DMS153 treated with DMSO at 0.1 percent for 48 hours (cell line): ENCODE measurements around the gene ISG15.
"Not testable (repeated sequence)": the region's sequence is repeated elsewhere in the genome, so short reads cannot be mapped to it uniquely, and the experiment has no call there.

Source experiments
- DNase-seq: peaks from one replicate; lab custom pipeline; 2025; ENCODE audit not compliant: unreplicated experiment; lab: John Stamatoyannopoulos, UW

Gene ISG15

DNA sequence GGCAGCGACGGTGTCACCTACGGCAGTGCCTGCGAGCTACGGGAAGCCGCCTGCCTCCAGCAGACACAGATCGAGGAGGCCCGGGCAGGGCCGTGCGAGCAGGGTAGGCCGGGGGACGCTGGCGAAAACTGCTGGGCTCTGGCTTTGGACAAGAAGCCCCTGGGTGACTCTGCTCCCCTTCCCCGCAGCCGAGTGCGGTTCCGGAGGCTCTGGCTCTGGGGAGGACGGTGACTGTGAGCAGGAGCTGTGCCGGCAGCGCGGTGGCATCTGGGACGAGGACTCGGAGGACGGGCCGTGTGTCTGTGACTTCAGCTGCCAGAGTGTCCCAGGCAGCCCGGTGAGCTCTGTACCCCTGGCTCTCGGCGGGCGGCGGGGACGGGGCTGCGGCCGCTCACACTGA lies 30.6 kb downstream of the ISG15 start:
- no peak for DNase-seq

DNA sequence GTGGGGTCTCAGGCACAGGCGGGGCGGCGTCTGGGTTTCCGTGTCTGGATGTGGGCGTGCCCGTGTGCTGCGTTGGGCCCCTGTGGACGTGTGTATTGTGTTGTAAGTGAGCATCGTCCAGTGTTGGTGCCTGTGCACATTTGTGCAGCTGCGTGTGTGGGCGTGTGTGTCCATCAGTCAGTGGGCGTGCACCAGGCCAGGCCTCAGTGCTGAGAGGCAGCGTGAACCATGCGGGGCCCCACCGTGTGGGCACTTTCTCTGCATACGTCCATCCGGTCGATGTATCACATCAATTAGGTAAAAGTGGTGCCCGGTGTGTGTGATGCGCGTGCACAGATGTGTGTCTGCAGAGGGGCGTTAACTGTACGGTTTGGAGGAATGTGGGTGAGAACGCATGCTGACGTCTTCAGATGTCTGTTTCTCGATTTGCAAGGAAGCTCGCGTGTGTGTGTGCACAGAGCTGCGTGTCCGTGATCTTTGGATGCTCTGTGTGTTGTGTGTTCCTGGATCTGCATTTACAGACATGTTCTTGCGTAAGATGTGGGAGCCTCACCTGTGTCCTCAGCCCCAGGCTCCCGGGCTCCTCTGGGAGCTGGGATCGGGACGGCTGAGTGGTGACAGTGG lies 31.3 kb downstream of the ISG15 start:
- no peak for DNase-seq

GRCh38 chr1:1045129-1045528 lies 31.8 kb downstream of the ISG15 start:
- DNase-seq: no peak

- no peak for DNase-seq
Measured at GRCh38 chr1:1046243-1046642, 32.9 kb downstream of the ISG15 start.

DNA sequence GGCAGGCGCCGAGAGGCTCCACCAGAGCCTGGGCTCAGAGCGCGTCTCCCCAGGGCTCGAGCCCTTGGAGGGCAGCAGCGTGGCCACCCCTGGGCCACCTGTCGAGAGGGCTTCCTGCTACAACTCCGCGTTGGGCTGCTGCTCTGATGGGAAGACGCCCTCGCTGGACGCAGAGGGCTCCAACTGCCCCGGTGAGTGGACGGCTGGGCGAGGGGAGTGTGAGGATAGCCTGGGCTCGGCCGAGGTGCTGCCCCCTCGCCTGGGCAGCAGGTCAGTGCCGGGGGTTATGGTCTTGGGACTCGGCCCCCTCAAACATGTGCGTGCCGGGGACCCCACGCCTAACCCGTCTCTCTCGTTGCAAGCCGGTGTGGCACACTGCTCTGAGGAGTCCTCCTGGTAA lies 33.5 kb downstream of the ISG15 start:
- DNase-seq: no peak

- no peak for DNase-seq
Measured at GRCh38 chr1:1047407-1047806, 34.1 kb downstream of the ISG15 start.

- DNase-seq: no peak
Measured at GRCh38 chr1:1047963-1048362, 34.7 kb downstream of the ISG15 start.

GRCh38 chr1:1048765-1049164 lies 35.5 kb downstream of the ISG15 start:
- DNase-seq: no peak

DNA sequence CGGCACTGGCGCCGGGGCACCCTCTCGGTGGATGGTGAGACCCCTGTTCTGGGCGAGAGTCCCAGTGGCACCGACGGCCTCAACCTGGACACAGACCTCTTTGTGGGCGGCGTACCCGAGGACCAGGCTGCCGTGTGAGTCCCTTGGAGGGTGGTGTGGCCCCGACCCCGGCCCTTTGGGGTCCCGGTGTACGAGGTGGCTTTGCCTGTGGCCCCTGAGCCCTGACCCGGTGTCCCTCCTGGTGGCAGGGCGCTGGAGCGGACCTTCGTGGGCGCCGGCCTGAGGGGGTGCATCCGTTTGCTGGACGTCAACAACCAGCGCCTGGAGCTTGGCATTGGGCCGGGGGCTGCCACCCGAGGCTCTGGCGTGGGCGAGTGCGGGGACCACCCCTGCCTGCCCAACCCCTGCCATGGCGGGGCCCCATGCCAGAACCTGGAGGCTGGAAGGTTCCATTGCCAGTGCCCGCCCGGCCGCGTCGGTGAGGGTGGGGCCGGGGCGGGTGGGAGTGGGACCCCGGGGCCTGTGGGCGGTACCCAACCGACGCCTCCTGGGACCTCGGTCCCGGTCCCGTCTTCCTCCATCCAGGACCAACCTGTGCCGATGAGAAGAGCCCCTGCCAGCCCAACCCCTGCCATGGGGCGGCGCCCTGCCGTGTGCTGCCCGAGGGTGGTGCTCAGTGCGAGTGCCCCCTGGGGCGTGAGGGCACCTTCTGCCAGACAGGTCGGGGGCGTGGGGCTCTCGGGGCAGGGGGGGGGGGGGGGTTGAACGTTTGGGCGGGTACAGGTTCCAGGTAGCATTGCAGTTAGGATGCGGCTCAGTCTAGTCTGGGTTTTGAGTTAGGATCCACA lies 36.2 kb downstream of the ISG15 start:
- DNase-seq: no peak

- peak; percentile 18 for DNase-seq
Measured at GRCh38 chr1:1050577-1051052, 37.3 kb downstream of the ISG15 start.

DNA sequence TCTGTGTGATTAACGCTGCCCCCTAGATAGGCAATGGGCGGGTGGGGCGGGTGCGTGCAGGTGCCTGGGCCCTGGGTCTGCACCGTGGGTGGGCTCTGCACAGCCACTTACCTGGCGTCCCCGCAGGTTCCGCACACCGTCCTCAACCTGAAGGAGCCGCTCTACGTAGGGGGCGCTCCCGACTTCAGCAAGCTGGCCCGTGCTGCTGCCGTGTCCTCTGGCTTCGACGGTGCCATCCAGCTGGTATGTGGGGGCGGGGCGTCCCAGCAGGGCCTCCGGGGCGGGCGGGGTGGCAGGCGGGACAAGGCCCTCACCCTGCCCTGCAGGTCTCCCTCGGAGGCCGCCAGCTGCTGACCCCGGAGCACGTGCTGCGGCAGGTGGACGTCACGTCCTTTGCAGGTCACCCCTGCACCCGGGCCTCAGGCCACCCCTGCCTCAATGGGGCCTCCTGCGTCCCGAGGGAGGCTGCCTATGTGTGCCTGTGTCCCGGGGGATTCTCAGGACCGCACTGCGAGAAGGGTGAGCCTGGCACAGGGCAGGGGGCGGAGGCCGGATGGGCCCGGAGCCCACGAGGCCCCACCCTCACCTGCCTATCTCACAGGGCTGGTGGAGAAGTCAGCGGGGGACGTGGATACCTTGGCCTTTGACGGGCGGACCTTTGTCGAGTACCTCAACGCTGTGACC lies 38.0 kb downstream of the ISG15 start:
- no peak for DNase-seq

DNA sequence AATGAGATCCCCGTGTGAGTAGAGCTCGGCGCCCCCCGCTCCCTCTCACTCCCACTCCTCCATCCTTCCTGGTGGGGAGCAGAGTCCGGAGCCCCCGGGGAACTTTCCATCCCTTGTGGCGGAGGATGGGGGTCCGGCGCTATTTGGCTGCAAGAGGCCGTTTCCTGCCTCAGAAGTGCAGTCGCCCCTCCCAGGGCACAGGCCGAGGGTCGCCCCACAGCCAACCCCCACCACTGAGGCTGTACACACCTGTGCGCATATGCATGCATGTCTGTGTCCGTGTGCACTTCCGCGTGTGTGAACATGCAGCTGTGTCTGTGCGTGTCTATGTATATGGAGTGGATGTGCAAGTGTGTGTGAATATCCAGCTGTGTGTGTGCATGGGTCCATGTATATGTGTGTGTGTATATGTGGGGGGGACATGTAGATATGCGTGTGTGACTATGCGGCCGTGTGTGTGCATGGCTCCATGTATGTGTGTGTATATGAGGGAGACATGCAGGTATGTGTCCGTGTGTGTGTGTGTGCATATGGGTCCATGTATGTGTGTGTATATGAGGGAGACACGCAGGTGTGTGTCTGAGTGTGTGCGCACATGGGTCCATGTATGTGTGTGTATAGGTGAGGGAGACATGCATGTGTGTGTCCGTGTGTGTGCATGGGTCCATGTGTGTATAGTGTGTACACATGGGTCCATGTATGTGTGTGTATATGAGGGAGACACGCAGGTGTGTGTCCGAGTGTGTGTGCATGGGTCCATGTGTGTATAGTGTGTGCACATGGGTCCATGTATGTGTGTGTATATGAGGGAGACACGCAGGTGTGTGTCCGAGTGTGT lies 38.9 kb downstream of the ISG15 start:
- DNase-seq: no peak

GRCh38 chr1:1053022-1053421 lies 39.7 kb downstream of the ISG15 start:
- no peak for DNase-seq

GRCh38 chr1:1053682-1054081 lies 40.4 kb downstream of the ISG15 start:
- DNase-seq: no peak

DNA sequence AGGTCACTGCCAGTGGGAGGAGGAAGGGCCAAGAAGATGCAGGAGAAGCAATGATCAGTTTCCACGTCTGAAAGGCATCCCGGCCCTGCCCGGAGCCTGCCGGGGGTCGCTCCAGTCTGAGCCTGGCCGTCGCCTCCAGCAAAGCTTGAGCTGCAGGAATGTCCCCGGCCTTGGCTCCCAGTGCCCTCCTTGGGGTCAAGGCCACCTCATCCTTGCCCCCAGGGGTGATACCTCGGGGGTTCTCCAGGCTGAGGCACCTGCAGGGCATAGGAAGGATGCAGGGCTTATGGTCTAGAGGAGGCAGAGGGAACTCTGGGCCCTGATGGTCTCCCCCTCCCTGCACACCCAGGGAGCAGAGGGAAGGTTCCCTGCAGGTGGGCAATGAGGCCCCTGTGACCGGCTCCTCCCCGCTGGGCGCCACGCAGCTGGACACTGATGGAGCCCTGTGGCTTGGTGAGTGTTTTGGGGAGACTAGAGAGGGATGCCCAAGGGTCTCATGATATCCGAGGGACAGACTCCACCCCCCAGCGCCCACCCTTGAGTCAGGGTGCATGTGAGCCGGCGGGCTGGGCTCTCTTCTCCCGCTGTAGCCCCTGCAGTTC lies 40.9 kb downstream of the ISG15 start:
- no peak for DNase-seq

DNA sequence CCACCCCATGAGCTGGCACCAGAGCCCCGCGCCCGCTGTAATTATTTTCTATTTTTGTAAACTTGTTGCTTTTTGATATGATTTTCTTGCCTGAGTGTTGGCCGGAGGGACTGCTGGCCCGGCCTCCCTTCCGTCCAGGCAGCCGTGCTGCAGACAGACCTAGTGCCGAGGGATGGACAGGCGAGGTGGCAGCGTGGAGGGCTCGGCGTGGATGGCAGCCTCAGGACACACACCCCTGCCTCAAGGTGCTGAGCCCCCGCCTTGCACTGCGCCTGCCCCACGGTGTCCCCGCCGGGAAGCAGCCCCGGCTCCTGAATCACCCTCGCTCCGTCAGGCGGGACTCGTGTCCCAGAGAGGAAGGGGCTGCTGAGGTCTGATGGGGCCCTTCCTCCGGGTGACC lies 41.7 kb downstream of the ISG15 start:
- DNase-seq: no peak

GRCh38 chr1:1055841-1056736 lies 42.8 kb downstream of the ISG15 start:
- DNase-seq: no peak

- not testable (repeated sequence) for DNase-seq
Measured at GRCh38 chr1:1057769-1058087, 44.4 kb downstream of the ISG15 start.

GRCh38 chr1:1058088-1058905 lies 45.0 kb downstream of the ISG15 start:
- DNase-seq: no peak
